Right lobe of liver (tissue), 6 donors: ENCODE data around the gene RUVBL1. TPM values are rescaled to one million over a fixed set of nuclear protein-coding genes. Genes with fewer than 3 reads are reported as not detected.

ENCODE experiments used
- ATAC-seq, 4 donors: fragments of 200-7000 bp; cut with Tn5 transposase; one replicate each; pipeline ENCODE4 v1.9.1; 2020; ENCODE audit warnings: mild to moderate bottlenecking in 4 of 4, moderate library complexity in 4 of 4
- DNase-seq, 3 donors: peaks; one replicate each; pipeline ENCODE4 v3.0.0-alpha.2; 2020
- H3K27ac ChIP-seq, 3 donors: fragments of 200-600 bp; one replicate each; pipeline ENCODE4 v1.8.0; 2022
- H3K27me3 ChIP-seq, 2 donors: fragments of 200-600 bp; one replicate each; pipeline ENCODE4 v1.8.0; 2022
- H3K36me3 ChIP-seq, 4 donors: fragments of 200-600 bp; sonication (generic) in 1 of 4; one replicate each; pipeline versions ENCODE4 v1.5.1 to v1.8.0; 2017 to 2022; ENCODE audit warnings: control low read depth in 1 of 4
- H3K4me1 ChIP-seq, 4 donors: fragments of 200-600 bp; sonication (generic) in 1 of 4; one replicate each; pipeline versions ENCODE4 v1.5.1 to v1.8.0; 2017 to 2022; ENCODE audit warnings: control low read depth in 1 of 4
- H3K4me3 ChIP-seq, 3 donors: fragments of 200-600 bp; one replicate each; pipeline ENCODE4 v1.8.0; 2022
- H3K9me3 ChIP-seq, 4 donors: fragments of 200-600 bp; sonication (generic) in 1 of 4; one replicate each; pipeline versions ENCODE4 v1.5.1 to v1.8.0; 2017 to 2022; ENCODE audit warnings: control low read depth in 1 of 4
- CTCF ChIP-seq, 4 donors: fragments of 200-600 bp in 3 of 4; fragments of 450-650 bp in 1 of 4; IDR thresholded peaks; one replicate each; pipeline versions ENCODE4 v1.5.1 to v1.8.0; 2016 to 2022; ENCODE audit warnings: antibody characterized with exemption in 4 of 4, mild to moderate bottlenecking in 2 of 4
- POLR2A ChIP-seq: fragments of 450-650 bp; IDR thresholded peaks from one replicate; pipeline ENCODE4 v1.6.1; 2017; ENCODE audit warnings: antibody characterized with exemption, mild to moderate bottlenecking
- WGBS: methylation state at CpG from one replicate; pipeline ENCODE4 v1.1.6; 2018; ENCODE audit warnings: low coverage, low lambda C conversion rate; ENCODE audit not compliant: insufficient coverage; ENCODE audit errors: missing lambda C conversion rate; 5-methylcytosine and 5-hydroxymethylcytosine counted together
- intact Hi-C, 2 donors: fragments of 100-400 bp; cut with DNase I; formaldehyde crosslinking; loops; one replicate each; pipeline versions ENCODE4 v1.11.2 to v1.14.1; 2022
- total RNA-seq, 6 experiments: library from RNA; depleted of rRNA in 2 of 6; stranded (reverse); fragments of >200 nt in 2 of 6; fragmentation: NEBNext Ultra II Directional in 3 of 6; extraction: Animal tissue kit (Norgen Biotek cat#: 25700) in 3 of 6; gene quantifications; one replicate each; pipeline versions ENCODE4 v1.1.0 to v1.2.4, GENCODE V29; 2016 to 2023
- donor health status: DM: no; HTN: yes; CAD: no.
- donor health status: DM: no; HTN: no; CAD: no.
- donor health status: DM: no; HTN: no; CAD: no.
- donor health status: DM: no; HTN: yes; CAD: no.
- donor health status: DM: no; HTN: yes; CAD: no.

Gene RUVBL1
- total RNA-seq, 6 experiments from 2014 or later: 8.6 to 20.3 (median 12.9) TPM

GRCh38 chr3:128078322-128078721 lies 45.3 kb downstream of the RUVBL1 start:
- ATAC-seq: no peak
- H3K4me1 ChIP-seq: peaks cover 0 to 59% (median 24%) of the 10 kb centered on the region in 4 donors
- intact Hi-C loops: loop anchor here in 1 of 2 donors (10.0 kb wide), 1 partner anchor 416 kb away; the partner anchor contains the start of gene GATA2

DNA sequence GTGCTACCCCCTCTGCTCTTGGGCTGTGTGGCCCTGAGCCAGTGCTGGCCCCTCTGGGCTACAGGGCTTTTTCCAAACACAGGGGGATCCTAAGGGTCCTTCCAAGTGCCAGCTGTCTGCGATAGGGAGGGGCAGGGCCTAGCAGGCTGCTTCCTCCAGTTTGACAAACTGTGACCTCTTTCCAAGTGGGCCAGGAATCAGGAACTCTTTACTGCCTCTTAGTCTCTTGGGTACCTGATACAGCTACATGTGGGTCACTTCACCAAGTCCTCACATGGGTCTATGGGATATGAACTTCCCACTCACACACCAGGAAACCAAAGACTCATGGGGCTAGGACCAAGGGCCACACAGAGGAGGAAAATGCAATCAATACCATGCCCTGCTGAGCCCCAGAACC lies 45.9 kb downstream of the RUVBL1 start:
- Histone ChIP-seq H3K4me1 (peaks cover 0 to 59% (median 24%) of the 10 kb centered on the region in 4 donors), H3K27ac (no peak overlapping the region), H3K4me3 (no peak overlapping the region), H3K27me3 (no peaks in the 10 kb centered on the region), H3K36me3 (no peaks in the 10 kb centered on the region), H3K9me3 (no peaks in the 10 kb centered on the region)
- intact Hi-C loops: loop anchor here in 1 of 2 donors (10.0 kb wide), 1 partner anchor 417 kb away; the partner anchor contains the start of gene GATA2
- WGBS: no CpG with 5 or more reads among the region's 1 CpG
- ATAC-seq (no peak), DNase-seq (no peak)
- TF ChIP-seq CTCF (IDR thresholded peaks at IDR 0.05) (no peak), POLR2A (no peak)

More at GRCh38 chr3:128078322-128078721, 45.3 kb downstream of the RUVBL1 start:
- H3K27me3 ChIP-seq: no peaks in the 10 kb centered on the region
- H3K36me3 ChIP-seq: no peaks in the 10 kb centered on the region
- no peak overlapping the region for H3K4me3 ChIP-seq
- 90% methylated on average over 2 of the region's 5 CpGs for WGBS
- no peak for DNase-seq
- no peak overlapping the region for H3K27ac ChIP-seq
- no peaks in the 10 kb centered on the region for H3K9me3 ChIP-seq
- no peak for TF ChIP-seq CTCF (IDR thresholded peaks at IDR 0.05)

DNA sequence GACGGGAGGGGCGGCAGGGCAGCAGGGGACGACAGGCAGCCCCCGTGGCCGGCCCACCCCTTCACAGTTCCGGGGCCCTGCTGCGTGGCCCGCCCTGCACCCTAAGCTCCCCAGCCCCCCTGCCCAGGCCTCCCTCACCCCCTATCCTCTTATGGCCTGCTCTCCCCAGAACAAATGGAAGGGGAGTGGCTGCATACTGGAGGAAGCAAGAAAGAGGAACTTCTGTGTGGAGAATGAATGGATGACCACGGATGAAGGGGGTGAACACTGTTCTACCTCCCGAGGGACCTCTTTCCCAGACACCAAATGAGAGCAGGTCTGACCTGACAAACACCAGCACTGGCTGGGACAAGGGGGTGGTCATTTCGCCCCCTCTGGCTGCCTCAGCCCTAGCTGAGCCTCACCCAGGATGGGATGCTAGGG lies 46.4 kb downstream of the RUVBL1 start:
- peaks cover 0 to 59% (median 24%) of the 10 kb centered on the region in 4 donors for H3K4me1 ChIP-seq
- intact Hi-C loops: loop anchor here in 1 of 2 donors (10.0 kb wide), 1 partner anchor 418 kb away; the partner anchor contains the start of gene GATA2
- DNase-seq: no peak
- 33% methylated on average over 9 of the region's 11 CpGs for WGBS
- no peak for ATAC-seq
- H3K27ac ChIP-seq: no peak overlapping the region
- no peaks in the 10 kb centered on the region for H3K27me3 ChIP-seq
- H3K4me3 ChIP-seq: peak overlapping the region in 2 of 3 donors; percentile 40 to 45
- TF ChIP-seq POLR2A: no peak
- no peak for TF ChIP-seq CTCF (IDR thresholded peaks at IDR 0.05)
- H3K36me3 ChIP-seq: no peaks in the 10 kb centered on the region
- no peaks in the 10 kb centered on the region for H3K9me3 ChIP-seq

- H3K4me3 ChIP-seq: peak overlapping the region; percentile 39 to 45 (median 40)
- DNase-seq: peak in 1 of 3 donors; percentile 61
- no peaks in the 10 kb centered on the region for H3K9me3 ChIP-seq
- peaks cover 0 to 59% (median 25%) of the 10 kb centered on the region in 4 donors for H3K4me1 ChIP-seq
- no peak overlapping the region for H3K27ac ChIP-seq
- intact Hi-C loops: loop anchor here in 1 of 2 donors (10.0 kb wide), 1 partner anchor 418 kb away; the partner anchor contains the start of gene GATA2
- no peak for TF ChIP-seq CTCF (IDR thresholded peaks at IDR 0.05)
- no peak for TF ChIP-seq POLR2A
- peaks cover 0 to 6% (median 0%) of the 10 kb centered on the region in 4 donors for H3K36me3 ChIP-seq
- H3K27me3 ChIP-seq: no peaks in the 10 kb centered on the region
- WGBS: 19% methylated on average over 10 of the region's 79 CpGs
- ATAC-seq: no peak
Measured at GRCh38 chr3:128076483-128077201, 47.0 kb downstream of the RUVBL1 start.
